ENCODE measurements around the gene BCL2.
A peak's percentile ranks its signal among the peaks of the same experiment; 100 is the strongest.

Gene BCL2

GRCh38 chr18:63183952-63184770, 135.4 kb downstream of the BCL2 start:
- Histone ChIP-seq H3K27ac (ENCODE audit: insufficient read depth, low read depth, low read length, poor library complexity, severe bottlenecking) (no peak overlapping the region), H3K4me1 (ENCODE audit: control insufficient read depth, insufficient read depth, low read length) (peaks cover 17% of the 10 kb centered on the region), H3K4me3 (ENCODE audit: insufficient read depth, low read depth, low read length) (no peak overlapping the region), H3K27me3 (ENCODE audit: control insufficient read depth, insufficient read depth, low read length, poor library complexity, severe bottlenecking) (no peaks in the 10 kb centered on the region), H3K9me3 (ENCODE audit: control insufficient read depth, low read length) (no peaks in the 10 kb centered on the region), H3K36me3 (ENCODE audit: control insufficient read depth, insufficient read depth, low read length) (no peaks in the 10 kb centered on the region)
- WGBS, 2 experiments = 89 to 92% methylated on average over 8 of the region's 8 CpGs

GRCh38 chr18:63183378-63183777, 136.2 kb downstream of the BCL2 start:
- Histone ChIP-seq H3K27ac (ENCODE audit: insufficient read depth, low read depth, low read length, poor library complexity, severe bottlenecking) (no peak overlapping the region), H3K27me3 (ENCODE audit: control insufficient read depth, insufficient read depth, low read length, poor library complexity, severe bottlenecking) (no peaks in the 10 kb centered on the region), H3K4me3 (ENCODE audit: insufficient read depth, low read depth, low read length) (no peak overlapping the region), H3K36me3 (ENCODE audit: control insufficient read depth, insufficient read depth, low read length) (no peaks in the 10 kb centered on the region), H3K4me1 (ENCODE audit: control insufficient read depth, insufficient read depth, low read length) (peaks cover 25% of the 10 kb centered on the region), H3K9me3 (ENCODE audit: control insufficient read depth, low read length) (no peaks in the 10 kb centered on the region)
- 92 to 95% methylated on average over 9 of the region's 9 CpGs for WGBS, 2 experiments

DNA sequence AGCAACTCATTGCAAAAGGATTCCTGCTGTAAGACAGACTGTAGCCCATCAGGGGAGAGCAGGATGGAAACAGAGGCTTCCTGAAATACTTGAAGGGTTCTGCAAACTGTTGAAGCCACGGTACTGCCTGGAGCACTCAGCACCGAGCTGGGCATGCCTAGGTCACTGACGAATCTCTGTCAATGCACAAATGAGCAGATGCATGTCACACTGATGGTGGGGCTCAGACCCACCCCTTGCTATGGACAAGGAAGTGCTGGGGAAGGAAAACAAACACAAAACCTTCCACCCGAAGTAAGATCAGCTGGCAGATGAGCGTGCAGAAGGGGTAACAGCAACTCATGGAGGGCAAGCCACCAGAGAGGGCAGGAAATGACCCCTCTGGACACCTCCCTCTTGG, 136.7 kb downstream of the BCL2 start:
- Histone ChIP-seq H3K27me3 (ENCODE audit: control insufficient read depth, insufficient read depth, low read length, poor library complexity, severe bottlenecking) (no peaks in the 10 kb centered on the region), H3K4me3 (ENCODE audit: insufficient read depth, low read depth, low read length) (no peak overlapping the region), H3K36me3 (ENCODE audit: control insufficient read depth, insufficient read depth, low read length) (no peaks in the 10 kb centered on the region), H3K4me1 (ENCODE audit: control insufficient read depth, insufficient read depth, low read length) (peaks cover 30% of the 10 kb centered on the region), H3K9me3 (ENCODE audit: control insufficient read depth, low read length) (no peaks in the 10 kb centered on the region), H3K27ac (ENCODE audit: insufficient read depth, low read depth, low read length, poor library complexity, severe bottlenecking) (no peak overlapping the region)
- WGBS, 2 experiments = 90 to 91% methylated on average over 5 of the region's 5 CpGs

- H3K27ac ChIP-seq (ENCODE audit: insufficient read depth, low read depth, low read length, poor library complexity, severe bottlenecking) = no peak overlapping the region
- no peaks in the 10 kb centered on the region for H3K9me3 ChIP-seq (ENCODE audit: control insufficient read depth, low read length)
- H3K4me3 ChIP-seq (ENCODE audit: insufficient read depth, low read depth, low read length) = no peak overlapping the region
- H3K27me3 ChIP-seq (ENCODE audit: control insufficient read depth, insufficient read depth, low read length, poor library complexity, severe bottlenecking) = no peaks in the 10 kb centered on the region
- H3K4me1 ChIP-seq (ENCODE audit: control insufficient read depth, insufficient read depth, low read length) = peaks cover 35% of the 10 kb centered on the region
- H3K36me3 ChIP-seq (ENCODE audit: control insufficient read depth, insufficient read depth, low read length) = no peaks in the 10 kb centered on the region
- 88 to 94% methylated on average over 5 of the region's 5 CpGs for WGBS, 2 experiments
Measured at GRCh38 chr18:63182310-63182772, 137.2 kb downstream of the BCL2 start.

DNA sequence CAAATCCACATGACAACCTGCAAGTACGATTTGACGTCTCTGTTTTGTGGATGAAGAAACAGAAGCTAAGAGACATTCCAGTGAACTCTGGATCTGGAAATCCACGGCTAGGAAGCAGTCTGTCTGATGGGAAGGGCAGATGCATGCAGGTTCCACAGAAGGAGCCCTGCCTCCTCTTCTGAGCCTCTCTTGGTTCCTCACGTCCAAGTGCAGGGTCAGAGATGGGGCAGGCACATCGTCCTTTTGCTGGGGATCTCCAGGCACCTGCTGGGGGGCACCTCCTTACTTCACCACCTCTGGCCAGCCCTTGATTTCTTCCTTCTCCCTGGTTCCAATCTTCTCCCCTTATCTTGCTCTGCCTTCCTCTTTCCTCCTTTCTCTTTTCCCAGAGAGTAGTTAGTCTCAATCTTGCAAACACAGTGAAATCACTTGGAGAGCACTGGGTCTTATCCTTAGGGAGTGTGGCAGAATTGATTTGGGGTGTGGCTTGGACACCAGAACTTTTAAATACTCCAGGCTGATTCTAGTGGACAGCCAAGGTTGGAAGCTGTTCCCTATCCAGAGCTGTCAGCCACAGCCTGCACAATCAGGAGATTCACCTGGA, 137.8 kb downstream of the BCL2 start:
- Histone ChIP-seq H3K27me3 (ENCODE audit: control insufficient read depth, insufficient read depth, low read length, poor library complexity, severe bottlenecking) (no peaks in the 10 kb centered on the region), H3K27ac (ENCODE audit: insufficient read depth, low read depth, low read length, poor library complexity, severe bottlenecking) (no peak overlapping the region), H3K4me1 (ENCODE audit: control insufficient read depth, insufficient read depth, low read length) (peaks cover 37% of the 10 kb centered on the region), H3K4me3 (ENCODE audit: insufficient read depth, low read depth, low read length) (no peak overlapping the region), H3K36me3 (ENCODE audit: control insufficient read depth, insufficient read depth, low read length) (no peaks in the 10 kb centered on the region), H3K9me3 (ENCODE audit: control insufficient read depth, low read length) (no peaks in the 10 kb centered on the region)
- WGBS, 2 experiments = 90 to 94% methylated on average over 5 of the region's 5 CpGs

DNA sequence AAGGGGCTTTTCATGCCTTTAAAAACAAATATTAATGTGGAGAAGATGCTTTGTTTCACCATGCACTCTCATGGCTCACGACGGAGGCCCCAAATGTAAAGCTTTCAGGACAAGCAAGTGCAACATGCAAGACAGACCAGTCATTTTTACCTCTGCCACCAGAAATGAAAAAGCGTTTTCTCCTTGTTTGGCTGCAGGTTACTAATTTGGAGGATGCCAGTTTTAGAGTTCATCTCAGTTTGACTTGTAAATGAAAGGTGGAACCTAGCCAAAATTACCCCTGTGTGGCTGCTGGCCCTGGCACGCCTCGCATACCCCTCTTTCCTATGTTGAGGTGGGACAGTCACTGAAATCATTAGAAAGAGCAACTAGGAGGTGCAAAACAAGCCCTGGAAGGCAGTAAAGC, 138.6 kb downstream of the BCL2 start:
- WGBS, 2 experiments = 90 to 94% methylated on average over 5 of the region's 5 CpGs
- Histone ChIP-seq H3K9me3 (ENCODE audit: control insufficient read depth, low read length) (no peaks in the 10 kb centered on the region), H3K27me3 (ENCODE audit: control insufficient read depth, insufficient read depth, low read length, poor library complexity, severe bottlenecking) (no peaks in the 10 kb centered on the region), H3K27ac (ENCODE audit: insufficient read depth, low read depth, low read length, poor library complexity, severe bottlenecking) (no peak overlapping the region), H3K4me1 (ENCODE audit: control insufficient read depth, insufficient read depth, low read length) (peaks cover 37% of the 10 kb centered on the region), H3K4me3 (ENCODE audit: insufficient read depth, low read depth, low read length) (no peak overlapping the region), H3K36me3 (ENCODE audit: control insufficient read depth, insufficient read depth, low read length) (no peaks in the 10 kb centered on the region)

DNA sequence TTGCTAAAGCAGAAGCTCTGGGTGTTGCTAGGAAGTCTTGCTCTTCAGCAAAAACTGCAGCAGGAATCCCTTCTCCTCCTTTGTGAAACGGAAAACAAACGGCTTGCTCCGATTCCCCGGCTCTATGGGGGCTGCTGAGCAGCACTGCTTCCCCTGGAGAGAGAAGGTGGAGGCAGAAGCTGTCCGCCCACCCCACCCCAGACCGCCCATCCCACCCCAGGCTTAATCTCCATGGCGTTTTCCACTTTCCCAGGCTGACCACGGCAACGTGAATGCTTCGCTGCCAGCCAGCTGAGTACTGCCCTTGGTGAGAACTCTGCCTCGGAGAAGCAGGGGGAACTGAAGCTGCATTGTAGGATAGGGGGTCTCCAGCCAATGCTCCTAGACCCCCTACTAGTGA, 139.2 kb downstream of the BCL2 start:
- H3K4me3 ChIP-seq (ENCODE audit: insufficient read depth, low read depth, low read length) = no peak overlapping the region
- no peaks in the 10 kb centered on the region for H3K27me3 ChIP-seq (ENCODE audit: control insufficient read depth, insufficient read depth, low read length, poor library complexity, severe bottlenecking)
- WGBS, 2 experiments = 47 to 60% methylated on average over 10 to 11 of the region's 11 CpGs
- H3K9me3 ChIP-seq (ENCODE audit: control insufficient read depth, low read length) = no peaks in the 10 kb centered on the region
- H3K4me1 ChIP-seq (ENCODE audit: control insufficient read depth, insufficient read depth, low read length) = peaks cover 37% of the 10 kb centered on the region
- no peak overlapping the region for H3K27ac ChIP-seq (ENCODE audit: insufficient read depth, low read depth, low read length, poor library complexity, severe bottlenecking)
- H3K36me3 ChIP-seq (ENCODE audit: control insufficient read depth, insufficient read depth, low read length) = no peaks in the 10 kb centered on the region

DNA sequence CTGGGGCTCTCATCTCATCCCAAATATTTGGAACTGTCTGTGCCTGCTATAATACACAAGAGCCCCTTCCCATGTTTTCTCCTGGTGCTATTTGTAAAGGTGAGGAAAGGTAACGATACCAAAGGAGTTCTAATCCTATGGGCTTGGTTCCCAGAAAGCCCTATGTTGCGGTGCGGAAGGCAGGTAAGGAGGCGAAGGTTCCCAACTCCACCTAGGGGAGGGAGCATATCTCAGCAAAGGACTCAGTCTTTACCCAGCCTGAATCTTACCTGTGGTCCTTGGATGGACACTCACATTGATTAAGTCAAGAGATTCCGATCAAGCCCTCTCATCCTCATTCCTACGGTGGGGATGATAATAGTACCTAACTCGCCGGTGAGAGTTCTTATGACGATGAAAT, 140.1 kb downstream of the BCL2 start:
- no peaks in the 10 kb centered on the region for H3K9me3 ChIP-seq (ENCODE audit: control insufficient read depth, low read length)
- no peak overlapping the region for H3K4me3 ChIP-seq (ENCODE audit: insufficient read depth, low read depth, low read length)
- H3K36me3 ChIP-seq (ENCODE audit: control insufficient read depth, insufficient read depth, low read length) = no peaks in the 10 kb centered on the region
- WGBS, 2 experiments = 96 to 97% methylated on average over 9 of the region's 9 CpGs
- H3K27me3 ChIP-seq (ENCODE audit: control insufficient read depth, insufficient read depth, low read length, poor library complexity, severe bottlenecking) = no peaks in the 10 kb centered on the region
- H3K27ac ChIP-seq (ENCODE audit: insufficient read depth, low read depth, low read length, poor library complexity, severe bottlenecking) = no peak overlapping the region
- H3K4me1 ChIP-seq (ENCODE audit: control insufficient read depth, insufficient read depth, low read length) = peaks cover 37% of the 10 kb centered on the region

DNA sequence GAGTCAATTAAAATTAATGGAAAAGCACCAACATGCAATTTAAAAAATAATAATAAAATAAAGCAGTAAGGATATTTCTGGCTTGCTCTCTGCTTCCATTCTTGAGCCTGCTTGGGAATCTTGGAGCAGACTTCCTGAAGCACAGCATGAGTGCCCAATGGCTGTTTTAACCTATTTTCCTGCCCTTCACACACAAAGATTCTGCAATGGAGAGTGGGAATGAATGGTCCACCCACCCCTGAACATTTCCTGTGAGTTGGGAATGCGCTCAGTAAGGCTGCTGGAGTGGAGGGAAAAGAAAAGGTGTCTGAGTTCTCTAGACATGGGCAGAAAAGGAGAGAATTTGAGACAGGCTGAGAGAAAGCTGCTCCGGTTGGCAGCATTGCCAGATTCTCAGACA, 140.6 kb downstream of the BCL2 start:
- Histone ChIP-seq H3K27ac (ENCODE audit: insufficient read depth, low read depth, low read length, poor library complexity, severe bottlenecking) (peak overlapping the region; percentile 26), H3K27me3 (ENCODE audit: control insufficient read depth, insufficient read depth, low read length, poor library complexity, severe bottlenecking) (no peaks in the 10 kb centered on the region), H3K4me3 (ENCODE audit: insufficient read depth, low read depth, low read length) (no peak overlapping the region)

DNA sequence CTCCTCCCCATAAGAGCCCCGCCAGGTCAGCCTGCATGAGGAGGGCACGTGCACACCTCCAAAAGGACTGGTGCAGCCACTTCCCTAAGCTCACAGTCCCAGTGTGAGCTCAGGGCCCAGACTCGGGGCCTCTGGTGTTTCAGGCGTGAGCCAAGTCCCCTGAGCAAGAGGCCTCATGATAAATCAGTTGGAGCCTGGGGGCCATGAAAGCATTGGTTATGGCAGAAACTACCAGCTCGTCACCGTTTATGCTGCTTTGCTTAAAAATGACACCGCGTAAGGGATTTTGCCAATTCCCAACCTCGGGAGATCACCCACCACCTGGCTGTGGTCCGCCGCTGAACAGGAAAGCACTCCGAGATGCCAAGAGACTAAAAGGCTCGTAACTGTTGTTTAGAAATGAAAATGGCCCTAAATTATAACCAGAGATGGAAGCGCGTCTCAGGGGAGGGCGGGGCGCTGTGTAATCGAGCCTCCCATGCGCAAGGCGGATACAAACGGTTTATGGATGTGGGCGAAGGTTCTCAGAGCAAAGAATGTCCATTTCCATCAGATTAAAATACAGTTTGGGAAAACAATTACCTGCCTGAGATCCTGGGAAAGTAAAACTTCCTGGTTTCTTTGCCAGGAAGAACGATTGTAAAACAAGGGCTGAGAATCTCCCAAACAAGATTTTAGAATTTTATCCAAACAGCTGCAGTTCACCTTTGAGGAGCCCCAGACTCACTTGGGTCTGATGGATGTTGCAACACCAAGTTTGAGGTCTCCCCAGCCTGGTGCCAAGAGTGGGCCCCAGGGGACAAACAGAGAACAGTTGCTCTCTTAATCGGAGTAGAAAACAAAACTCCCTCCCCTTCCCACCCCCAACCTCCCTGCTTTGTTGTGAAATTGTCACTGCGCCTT, 141.4 kb downstream of the BCL2 start:
- Histone ChIP-seq H3K9me3 (ENCODE audit: control insufficient read depth, low read length) (no peaks in the 10 kb centered on the region), H3K36me3 (ENCODE audit: control insufficient read depth, insufficient read depth, low read length) (no peaks in the 10 kb centered on the region), H3K27me3 (ENCODE audit: control insufficient read depth, insufficient read depth, low read length, poor library complexity, severe bottlenecking) (no peaks in the 10 kb centered on the region), H3K4me3 (ENCODE audit: insufficient read depth, low read depth, low read length) (no peak overlapping the region), H3K4me1 (ENCODE audit: control insufficient read depth, insufficient read depth, low read length) (peaks cover 37% of the 10 kb centered on the region), H3K27ac (ENCODE audit: insufficient read depth, low read depth, low read length, poor library complexity, severe bottlenecking) (peak overlapping the region; percentile 26)
- WGBS, 2 experiments = 81 to 82% methylated on average over 25 of the region's 25 CpGs

More for the DNA sequence above, 140.6 kb downstream of the BCL2 start:
- 87 to 88% methylated on average over 2 of the region's 2 CpGs for WGBS, 2 experiments
- Histone ChIP-seq H3K4me1 (ENCODE audit: control insufficient read depth, insufficient read depth, low read length) (peaks cover 37% of the 10 kb centered on the region), H3K36me3 (ENCODE audit: control insufficient read depth, insufficient read depth, low read length) (no peaks in the 10 kb centered on the region), H3K9me3 (ENCODE audit: control insufficient read depth, low read length) (no peaks in the 10 kb centered on the region)
